ENCODE results near the gene SH3BP5.

The SH3BP5 gene

DNA sequence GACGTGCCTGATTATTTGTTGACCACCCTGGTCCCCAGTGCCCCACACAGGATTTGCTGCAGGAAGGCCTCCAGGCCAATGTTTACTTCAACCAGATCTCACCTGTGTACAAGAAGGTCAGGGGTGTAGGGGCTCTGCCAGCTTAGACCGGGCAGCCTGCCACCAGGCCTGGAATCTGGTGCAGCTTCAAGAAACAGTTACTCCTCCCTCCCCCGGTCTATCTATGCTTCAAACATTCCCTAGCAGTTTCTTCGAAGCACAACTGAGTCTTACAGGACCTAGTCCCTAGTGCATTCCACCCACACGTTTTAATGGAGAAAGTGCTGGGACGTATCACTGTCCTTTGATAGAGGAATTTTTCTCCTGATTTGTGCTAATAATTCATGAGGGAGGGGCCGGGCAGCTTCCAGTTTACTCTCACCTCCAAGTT, 8.0 kb downstream of the SH3BP5 start:
- FAIRE-seq, result no peak

DNA sequence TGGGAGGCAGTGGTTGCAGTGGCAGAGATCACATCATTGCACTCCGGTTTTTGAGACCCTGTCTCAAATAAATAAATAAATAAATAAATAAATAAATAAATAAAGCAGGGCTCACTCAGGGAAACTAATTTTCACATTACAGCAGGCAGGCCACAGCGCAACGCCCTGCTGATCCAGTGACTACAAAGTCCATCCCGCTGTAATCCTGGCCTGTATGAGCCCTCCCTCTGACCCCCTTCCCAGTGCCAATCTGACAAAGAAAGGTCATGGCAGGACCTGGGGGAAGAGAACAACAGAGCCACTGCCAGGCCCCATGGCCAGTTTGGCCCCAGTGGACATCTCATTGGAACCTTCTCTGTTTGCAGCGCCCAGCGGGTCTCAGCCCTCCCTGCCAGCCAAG, 9.3 kb downstream of the SH3BP5 start:
- FAIRE-seq, result no peak

DNA sequence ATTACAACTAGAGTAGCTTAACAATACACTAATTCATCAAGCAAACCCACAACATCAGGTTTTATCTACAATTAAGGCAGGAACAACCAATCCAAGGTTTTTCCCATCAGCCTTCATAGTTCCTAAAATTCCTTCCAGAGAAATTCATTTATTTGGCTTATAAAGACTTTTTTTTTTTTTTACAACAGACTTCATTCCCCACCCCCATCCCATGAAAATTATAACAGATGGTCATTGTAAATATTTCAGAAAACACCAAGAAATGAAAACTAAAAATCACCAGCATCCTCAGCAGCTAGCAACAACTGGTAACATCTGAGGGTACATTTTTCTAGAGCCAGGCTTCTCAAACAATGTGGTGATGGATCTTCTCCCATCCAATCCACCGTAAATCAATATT, 11.0 kb downstream of the SH3BP5 start:
- no peak for FAIRE-seq

DNA sequence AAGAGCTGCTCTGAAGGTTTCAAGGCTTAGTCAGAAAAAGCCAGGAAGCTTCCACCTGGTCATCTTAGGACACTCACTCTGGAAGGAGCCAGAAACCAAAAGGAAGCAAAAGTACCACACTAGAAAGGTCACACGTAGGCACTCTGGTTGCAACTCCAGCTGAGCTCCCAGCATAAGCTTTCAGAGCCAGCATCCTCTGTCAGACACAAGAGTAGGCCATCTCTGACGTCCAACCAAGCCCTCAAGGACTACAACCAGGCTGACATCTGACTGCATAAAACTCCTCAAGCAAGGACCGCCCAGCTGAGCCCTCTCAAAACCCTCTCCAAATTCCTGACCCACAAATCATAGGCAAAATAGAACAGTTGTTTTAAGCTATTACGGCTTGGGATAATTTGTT, 12.8 kb downstream of the SH3BP5 start:
- no peak for FAIRE-seq

DNA sequence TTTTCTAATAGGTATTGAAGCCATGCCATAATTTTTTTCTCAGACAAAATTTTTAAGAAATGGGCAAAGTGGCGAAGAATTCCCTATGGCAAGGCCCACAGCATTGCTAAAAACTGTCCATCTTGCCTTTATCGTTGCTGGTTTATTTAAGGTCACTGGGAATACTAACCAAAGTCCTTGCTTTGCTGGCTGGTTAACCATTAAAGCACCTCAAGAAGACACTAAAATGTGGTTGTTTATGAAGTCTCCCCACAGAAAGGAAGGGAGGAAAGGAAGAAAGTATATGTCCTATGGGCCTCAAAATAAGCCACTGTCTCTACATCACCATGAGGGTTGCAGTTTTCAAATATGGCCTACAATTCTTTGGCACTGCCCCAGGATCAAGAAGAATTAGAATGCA, 13.2 kb downstream of the SH3BP5 start:
- FAIRE-seq, result no peak

DNA sequence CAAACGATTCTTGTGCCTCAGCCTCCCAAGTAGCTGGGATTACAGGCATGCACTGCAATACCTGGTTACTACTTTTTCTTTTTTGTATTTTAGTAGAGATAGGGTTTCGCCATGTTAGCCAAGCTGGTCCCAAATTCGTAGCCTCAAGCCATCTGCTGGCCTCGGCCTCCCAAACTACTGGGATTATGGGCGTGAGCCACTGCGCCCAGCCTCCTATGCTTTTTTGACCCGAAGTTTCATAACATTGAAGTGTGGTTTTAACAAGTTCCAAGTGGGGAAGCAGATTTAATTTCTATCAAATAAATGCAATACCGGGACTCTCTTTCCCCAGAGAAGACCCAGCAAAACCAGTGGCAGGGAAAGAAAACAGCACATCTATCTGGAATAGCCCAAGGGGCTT, 13.7 kb downstream of the SH3BP5 start:
- FAIRE-seq, result no peak

DNA sequence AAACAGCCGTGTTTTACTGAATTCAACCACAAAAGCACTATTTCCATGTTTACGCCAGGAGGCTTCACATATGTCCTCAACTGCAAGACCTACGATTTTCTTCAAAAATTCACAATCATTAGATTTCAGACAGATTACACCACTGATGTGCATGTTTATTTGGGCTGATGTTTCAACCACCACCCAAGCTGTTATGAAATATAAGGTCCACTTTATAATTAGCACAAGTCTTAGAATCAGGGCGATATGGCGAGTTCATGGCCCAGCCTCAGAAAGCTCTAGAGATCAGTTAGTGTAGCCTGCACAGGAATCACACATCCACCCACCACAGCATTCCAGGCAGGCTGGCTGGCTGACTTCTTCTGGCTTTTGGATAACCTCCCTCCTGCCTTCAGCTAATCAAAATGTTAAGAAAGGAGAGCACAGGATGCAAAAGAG, 15.4 kb downstream of the SH3BP5 start:
- FAIRE-seq, result no peak

DNA sequence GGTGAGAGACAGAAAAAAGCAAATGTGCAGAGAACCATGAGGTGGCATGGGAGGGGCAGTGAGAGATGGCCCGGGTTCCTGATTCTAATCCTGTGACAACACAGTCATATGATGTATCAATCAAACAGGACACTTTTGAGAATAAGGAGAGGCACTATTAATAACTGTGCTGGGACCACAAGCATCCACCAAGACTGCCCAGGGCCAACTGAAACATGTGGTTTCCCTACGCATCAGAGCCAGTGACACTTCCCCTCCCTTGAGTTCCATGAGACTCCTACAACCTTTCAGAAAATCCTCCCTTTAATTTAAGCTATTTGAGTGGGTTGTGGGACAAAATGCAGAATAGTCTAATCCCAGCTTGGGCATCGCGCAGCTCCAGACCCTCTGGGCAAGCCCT, 17.4 kb downstream of the SH3BP5 start:
- no peak for FAIRE-seq

DNA sequence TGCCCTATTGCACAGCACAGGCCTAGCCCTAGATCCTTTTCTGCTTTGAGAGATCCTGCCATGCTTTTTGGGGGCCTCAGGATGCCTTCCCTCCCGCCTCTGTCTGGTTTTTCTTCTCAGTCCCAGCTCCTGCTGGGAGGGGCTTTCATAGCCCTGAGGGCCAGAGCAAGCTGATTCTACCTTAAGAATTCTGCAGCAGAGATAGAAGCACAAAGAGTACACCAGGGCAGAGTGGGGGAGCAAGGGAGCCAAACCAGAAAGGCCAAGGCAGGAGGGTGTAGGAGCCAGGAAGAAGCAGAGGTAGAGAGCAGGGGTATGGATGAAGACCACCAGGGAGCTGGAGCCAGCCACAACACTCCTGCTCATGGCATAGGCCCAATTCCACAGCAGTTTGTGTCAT, 18.1 kb downstream of the SH3BP5 start:
- FAIRE-seq, result no peak

DNA sequence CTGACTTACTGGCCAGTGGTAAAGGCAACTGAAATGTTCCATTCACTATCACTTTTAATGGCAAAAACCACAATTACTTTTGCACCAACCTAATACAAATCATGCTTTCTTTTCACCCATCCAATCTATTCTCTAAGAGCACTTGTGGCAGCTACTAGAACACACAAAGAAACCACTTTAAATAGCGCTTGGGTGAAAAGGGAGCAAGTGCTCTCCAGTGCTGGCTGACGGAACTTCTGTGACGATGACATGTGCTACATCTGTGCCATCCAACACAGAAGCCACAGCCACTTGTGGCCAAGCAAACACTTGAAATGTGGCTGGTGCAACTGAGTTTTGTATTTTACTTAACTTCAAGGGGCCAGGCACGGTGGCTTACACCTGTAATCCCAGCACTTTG, 18.9 kb downstream of the SH3BP5 start:
- no peak for FAIRE-seq

DNA sequence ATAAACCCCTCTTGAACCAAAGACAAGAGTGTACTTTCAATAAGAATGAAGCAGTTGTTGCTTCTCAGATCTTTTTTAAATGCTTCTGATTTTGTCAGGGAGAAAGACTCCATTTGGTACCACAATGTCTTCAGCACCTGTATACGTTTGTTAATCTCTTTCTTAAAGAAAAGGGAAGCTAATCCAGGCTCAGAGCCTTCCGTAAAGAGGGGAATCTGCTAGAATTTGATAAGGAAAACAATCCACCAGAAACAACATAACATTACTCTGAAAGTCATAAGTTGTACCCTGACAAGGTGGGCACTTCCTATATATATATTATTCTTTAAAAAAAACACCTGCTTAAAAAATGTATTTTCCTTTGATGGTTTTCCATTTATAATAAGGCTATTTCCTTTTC, 19.8 kb downstream of the SH3BP5 start:
- FAIRE-seq, result no peak

DNA sequence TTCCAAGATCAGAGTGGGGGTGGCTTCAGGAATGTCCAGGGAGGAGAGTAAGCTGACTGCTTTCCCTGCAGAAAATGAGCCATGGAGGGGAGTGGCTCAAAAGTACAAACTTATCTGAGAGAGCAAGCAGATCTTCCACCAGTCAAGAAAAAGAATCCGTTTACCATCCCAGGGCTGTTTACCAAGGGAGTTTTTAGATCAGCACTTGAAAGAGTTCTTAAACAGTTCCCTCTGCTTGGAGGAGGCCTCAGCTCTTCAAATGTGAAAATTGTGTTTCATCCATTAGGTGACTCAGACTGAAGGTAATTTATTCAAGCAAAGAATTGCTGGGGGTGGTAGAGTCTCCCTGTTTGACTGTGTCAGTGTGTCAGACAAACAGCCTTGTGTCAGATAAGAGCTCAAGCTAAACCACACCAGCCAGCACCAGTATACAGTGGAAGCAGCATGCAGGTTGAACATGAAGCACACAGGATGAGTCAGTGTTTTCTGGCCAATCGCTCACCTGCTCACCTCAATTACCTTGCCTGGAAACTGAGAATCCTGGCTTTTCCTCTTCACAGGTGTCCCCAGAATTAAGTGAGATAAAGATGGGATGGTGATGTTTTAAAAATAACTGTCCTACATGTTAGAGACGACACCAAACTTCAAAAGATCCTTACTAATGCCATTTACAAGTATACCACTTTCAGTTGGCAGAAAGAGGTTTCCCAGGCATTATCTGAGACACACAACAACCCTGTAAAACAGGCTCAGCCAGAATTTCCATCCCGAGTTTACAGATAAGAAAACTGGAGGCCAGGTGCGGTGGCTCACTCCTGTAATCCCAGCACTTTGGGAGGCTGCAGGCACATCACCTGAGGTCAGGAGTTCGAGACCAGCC, 21.7 kb downstream of the SH3BP5 start:
- FAIRE-seq, result no peak

DNA sequence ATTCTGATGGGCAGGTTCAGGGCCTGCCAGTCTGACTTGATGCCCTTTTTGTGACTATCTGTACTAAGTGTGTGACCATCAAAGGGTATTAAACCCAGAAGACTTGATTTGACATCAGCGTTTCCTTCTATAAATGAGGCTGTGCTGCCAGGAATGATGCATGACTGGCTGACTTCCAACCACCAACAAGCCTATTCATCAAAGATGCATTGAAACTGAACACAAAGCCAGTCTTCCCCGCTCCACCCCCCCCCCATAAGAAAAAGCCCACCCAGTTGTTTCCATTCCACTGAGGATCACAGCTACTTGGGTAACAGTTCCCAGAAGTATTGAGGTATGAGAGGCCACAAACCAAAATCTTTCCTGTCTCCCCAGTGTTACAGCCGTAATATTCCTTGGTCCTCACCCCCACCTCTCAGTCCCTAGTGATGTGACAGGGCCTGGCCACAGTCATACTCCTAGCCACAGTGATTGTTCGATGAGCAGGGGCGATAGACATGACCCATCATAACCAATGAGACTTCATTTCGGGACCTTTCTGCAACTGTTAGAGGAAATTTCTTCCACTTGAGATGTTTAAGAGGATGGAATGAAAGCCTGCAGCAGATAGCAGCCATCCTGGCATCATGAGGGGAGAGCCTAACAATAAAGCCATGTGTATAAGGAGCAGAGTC, 22.6 kb downstream of the SH3BP5 start:
- no peak for FAIRE-seq

DNA sequence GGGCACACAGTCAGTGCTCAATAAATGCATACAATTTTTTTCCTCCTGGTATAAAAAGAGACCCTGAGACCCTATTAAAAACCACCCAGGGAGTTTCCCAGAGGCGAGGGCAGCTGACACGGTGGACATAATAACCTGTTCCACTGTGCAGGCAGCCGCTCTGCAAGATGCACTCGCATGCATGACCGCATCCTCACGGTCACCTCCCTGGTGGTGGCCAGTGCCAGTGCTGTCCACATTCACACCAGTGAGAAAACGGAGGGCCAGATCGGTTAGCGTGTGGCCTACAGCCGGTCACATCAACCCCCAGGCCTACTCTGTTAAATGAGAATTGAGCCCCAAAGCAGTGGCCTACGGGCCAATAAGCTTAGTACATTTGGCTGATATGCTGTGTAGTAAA, 24.8 kb downstream of the SH3BP5 start:
- no peak for FAIRE-seq

DNA sequence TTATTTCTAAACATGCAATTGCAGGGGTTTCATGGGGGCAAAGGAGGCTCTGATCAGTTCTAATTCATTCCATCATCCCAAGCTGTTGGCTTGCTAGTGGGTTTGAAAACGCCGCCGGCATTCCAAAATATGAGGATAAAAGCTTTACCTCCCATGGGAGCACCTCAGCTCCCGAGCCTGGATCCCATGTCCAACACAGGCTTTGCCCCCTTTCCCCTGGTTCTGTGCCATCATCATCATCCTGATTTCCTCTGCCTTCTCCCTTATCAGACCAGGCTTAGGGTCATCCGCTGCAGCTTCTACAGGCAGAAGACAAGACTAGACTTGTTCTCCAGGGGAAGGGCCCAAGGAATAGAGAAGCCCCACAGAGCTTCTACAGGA, 25.4 kb downstream of the SH3BP5 start:
- FAIRE-seq, result no peak

DNA sequence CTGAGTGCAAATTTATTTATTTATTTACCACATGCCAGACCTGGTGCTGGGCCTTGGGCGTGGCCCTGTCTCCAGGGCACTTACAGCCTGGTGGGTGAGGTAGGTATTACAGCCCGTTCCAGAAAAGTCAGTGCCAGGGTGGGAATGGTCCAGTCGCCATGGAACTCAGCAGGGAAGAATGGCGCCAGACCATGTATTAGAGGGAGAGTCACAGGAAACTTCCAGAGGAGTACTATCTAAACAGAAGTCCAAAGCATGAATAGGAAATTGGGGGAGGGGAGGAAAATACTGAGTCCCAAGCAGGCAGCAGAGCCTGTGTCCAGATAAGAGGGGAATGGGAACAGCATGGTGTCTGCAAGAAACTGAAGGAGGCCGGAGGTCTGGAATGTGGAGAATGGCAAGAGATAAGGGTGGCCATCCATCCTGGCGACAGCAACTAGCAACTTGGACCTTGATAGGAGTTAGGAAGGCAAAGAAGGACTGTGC, 27.0 kb downstream of the SH3BP5 start:
- FAIRE-seq, result no peak

DNA sequence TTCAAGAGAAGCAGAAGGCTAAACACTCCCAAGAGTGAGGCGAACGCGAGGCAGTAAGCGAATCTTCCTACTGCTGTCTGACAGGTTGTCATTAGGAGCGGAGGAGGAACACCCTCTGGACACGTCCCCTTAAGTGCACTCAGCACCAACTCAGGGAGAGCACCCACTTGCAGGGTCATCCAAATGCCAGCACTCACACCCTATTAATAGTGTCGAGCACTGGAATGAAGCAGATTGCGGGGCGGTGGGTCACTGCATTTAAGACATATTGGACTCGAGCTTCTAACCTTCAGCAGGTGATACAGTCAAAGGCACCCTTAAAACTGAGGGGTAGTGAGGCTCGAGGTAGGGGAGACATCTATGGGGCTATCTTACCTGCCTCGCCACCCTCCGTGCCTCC, 28.7 kb downstream of the SH3BP5 start:
- FAIRE-seq, result no peak

DNA sequence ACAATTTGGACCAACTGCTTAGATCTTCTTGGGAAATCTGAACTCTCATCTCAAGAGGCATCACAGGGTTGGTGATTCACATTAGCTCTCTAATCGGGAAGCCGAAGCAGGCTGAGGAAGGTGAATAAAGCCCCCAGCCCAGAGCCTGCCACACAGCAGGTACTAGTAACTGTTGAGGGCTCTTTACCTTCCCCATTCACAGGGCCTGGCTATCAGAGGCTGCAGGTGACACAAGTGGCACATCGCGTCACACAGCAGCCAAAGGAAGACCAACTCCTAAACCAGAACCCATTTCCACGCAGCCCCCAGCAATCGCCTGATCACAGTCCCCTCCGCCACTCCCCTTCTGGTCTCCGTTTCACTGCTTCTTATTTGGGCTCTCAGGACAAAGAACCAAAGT, 29.2 kb downstream of the SH3BP5 start:
- FAIRE-seq, result no peak

DNA sequence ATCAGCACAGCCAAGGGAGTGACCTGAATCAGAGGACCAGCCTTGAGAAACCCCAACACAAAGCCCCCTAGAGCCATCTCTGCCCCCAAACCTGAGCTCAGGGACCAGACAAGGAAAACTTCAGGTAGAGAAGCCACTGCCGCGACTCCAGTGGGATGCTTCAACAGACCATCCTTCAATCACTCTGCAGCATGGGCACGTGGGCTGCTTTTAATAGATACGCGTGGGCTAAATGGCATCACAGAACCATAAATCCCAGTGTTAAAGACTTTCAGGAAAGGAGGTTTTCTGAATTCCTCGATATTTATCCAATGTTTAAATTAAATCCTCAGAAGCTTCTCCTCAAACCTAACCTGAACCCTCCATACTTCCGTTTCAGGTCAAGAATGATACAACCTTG, 30.6 kb downstream of the SH3BP5 start:
- FAIRE-seq, result no peak

DNA sequence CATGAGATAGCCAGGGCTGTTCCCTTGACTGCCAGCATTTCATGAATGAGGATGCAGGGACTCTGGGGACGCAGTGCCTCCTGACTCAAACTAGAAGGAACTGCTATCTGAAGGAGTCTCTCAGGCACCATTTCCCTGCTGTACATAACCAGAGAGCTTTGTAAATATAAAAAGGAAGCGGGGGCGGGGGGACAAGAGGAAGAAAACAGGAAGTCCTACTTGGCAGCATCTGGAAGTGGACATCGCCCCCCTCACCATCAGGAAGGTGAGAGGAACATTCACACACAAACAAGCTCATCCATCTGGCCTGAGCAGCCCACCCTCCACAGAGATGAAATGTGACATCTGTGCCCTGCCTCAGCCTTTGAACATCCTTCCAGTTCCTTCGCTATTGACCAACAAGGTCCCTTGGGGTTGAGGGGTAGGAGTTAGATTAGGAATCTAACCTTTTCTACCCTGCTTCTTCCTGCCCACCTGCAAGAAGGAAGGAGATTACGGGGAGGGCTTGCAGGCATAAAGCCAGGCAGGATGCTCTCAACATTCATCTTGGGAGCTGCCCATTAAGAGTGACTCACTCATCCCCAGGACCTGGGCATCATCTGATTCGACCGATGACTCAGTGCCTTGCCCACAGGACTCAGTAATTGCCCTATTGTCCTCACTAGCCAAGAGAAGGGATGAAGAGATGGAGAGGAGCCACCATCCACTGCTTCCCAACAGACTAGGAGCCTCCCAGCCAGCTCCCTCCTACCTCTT, 31.9 kb downstream of the SH3BP5 start:
- no peak for FAIRE-seq

DNA sequence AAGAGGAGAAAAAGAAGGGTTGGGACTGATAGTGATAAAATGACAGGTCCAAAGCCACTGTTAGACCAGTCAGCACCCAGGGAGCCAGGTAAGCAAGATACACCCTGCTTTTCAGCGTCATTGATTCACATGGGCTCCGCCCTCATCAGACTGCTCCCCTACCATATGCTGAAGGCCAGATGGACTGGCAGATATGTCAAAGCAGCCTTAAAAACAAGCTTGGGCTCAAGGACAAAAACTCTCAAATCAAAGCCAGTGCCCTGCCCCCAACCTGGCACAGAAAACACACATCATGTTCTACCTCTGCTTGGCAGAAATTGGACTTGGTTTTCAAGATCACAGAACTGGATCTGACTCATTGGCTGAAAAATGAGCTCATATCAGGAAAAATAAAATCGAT, 33.4 kb downstream of the SH3BP5 start:
- no peak for FAIRE-seq

DNA sequence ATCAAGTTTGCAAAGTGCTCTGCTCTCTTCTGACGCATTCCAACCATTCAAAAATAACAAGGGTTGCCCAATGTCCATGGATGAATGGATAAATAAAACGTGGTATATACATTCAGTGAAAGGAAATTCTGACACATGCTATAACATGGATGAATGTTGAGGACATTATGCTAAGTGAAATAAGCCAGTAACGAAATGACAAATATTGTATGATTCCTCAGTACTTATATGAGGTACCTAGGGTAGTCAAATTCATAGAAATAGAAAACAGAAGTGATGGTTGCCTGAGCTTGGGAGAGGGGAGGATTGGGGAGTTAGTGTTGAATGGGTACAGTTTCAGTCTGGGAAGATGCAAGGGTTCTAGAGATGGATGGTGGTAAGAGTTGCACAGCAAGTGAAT, 33.9 kb downstream of the SH3BP5 start:
- no peak for FAIRE-seq

DNA sequence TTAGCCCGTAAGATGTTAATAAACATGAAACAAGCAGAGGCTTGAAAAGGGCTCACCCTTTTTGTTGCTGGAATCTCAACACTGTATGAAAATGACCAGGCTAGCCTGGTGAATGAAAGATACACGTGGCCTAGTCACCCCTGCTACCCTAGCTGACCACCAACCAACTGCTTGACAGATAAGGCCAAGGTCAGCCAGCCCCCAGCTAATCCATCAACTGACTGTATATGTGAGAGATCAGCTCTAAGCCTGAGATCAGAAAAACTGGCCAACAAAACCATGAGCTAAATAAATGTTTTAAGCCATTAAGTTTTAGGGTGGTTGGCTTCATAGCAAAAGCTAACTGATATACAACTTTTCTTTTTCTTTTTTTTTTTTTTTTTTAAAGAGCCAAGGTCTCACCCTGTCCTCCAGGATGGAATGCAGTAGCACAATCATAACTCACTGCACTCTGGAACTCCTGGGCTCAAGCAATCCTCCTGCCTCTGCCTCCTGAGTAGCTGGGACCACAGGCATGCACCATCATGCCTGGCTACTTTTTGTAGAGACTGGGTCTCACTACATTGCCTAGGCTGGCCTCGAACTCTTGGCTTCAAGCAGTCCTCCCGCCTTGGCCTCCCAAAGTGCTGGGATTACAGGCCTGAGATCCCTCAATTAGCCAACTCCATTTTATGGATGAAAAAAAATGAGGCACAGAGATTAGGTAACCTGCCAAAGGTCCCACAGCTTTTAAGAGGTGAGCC, 34.6 kb downstream of the SH3BP5 start:
- no peak for FAIRE-seq

Data from G401.6 (cell line).